Body of pancreas (tissue), 4 donors: ENCODE results near the gene PRSS12. TPM values are rescaled to one million over a fixed set of nuclear protein-coding genes. Genes with fewer than 3 reads are reported as not detected.
A peak's percentile ranks its signal among the peaks of the same experiment; 100 is the strongest.
"Not testable (repeated sequence)": the region's sequence is repeated elsewhere in the genome, so short reads cannot be mapped to it uniquely, and the experiment has no call there.

Experiments used
- ATAC-seq: fragments of 150-250 bp; one replicate; pipeline ENCODE4 v1.9.1; 2016
- DNase-seq, 4 donors: peaks; one replicate each; pipeline ENCODE4 v3.0.0-alpha.2; 2019
- H3K27ac ChIP-seq, 4 donors: fragments of 200-600 bp; sonication (generic); 1 replicate in 3 of 4; 2 replicates in 1 of 4; pipeline versions ENCODE4 v1.5.1 to v1.6.1; 2016 to 2019; ENCODE audit warnings: mild to moderate bottlenecking in 1 of 4, mixed read lengths in 1 of 4, moderate library complexity in 1 of 4
- H3K27me3 ChIP-seq, 2 donors: fragments of 200-600 bp; sonication (generic); one replicate each; pipeline ENCODE4 v1.6.0; 2016; ENCODE audit warnings: mild to moderate bottlenecking in 1 of 2
- H3K36me3 ChIP-seq, 2 donors: fragments of 200-600 bp; sonication (generic); replicated peaks in 1 of 2; 2 replicates each; pipeline ENCODE4 v1.5.1; 2016; ENCODE audit warnings: low read depth in 2 of 2; ENCODE audit not compliant: insufficient read depth in 1 of 2
- H3K4me1 ChIP-seq: fragments of 200-600 bp; sonication (generic); one replicate; pipeline ENCODE4 v1.6.0; 2016
- H3K4me3 ChIP-seq, 2 donors: fragments of 200-600 bp; sonication (generic); 1 replicate in 1 of 2; 2 replicates in 1 of 2; pipeline ENCODE4 v1.5.1; 2016 to 2019
- H3K9me3 ChIP-seq, 3 donors: fragments of 200-600 bp; sonication (generic); 1 replicate in 2 of 3; 2 replicates in 1 of 3; pipeline ENCODE4 v1.5.1; 2016
- CTCF ChIP-seq, 7 experiments: fragments of 450-650 bp in 4 of 7; fragments of 200-600 bp in 3 of 7; sonication (generic) in 3 of 7; IDR thresholded peaks; one replicate each; pipeline ENCODE4 v1.5.1; 2016 to 2019; ENCODE audit warnings: antibody characterized with exemption in 7 of 7
- POLR2A ChIP-seq, 3 donors: fragments of 450-650 bp; IDR thresholded peaks; one replicate each; pipeline ENCODE4 v1.6.1; 2016; ENCODE audit warnings: antibody characterized with exemption in 3 of 3, mild to moderate bottlenecking in 2 of 3
- WGBS, 2 donors: methylation state at CpG; one replicate each; pipeline ENCODE4 v1.1.5; 2017; 5-methylcytosine and 5-hydroxymethylcytosine counted together
- intact Hi-C: fragments of 100-400 bp; cut with DNase I; formaldehyde crosslinking; loops from one replicate; pipeline ENCODE4 v1.15.1; 2023
- total RNA-seq, 2 donors: library from RNA; depleted of rRNA; stranded (reverse); fragments of >200 nt; gene quantifications; one replicate each; pipeline ENCODE4 v1.1.0, GENCODE V29; 2016

Gene PRSS12
- total RNA-seq, 2 donors from 2014 or later = 12.2 to 15.8 TPM

- no peak for DNase-seq
- no peak overlapping the region for H3K4me3 ChIP-seq
- no peaks in the 10 kb centered on the region for H3K9me3 ChIP-seq
- TF ChIP-seq CTCF (IDR thresholded peaks at IDR 0.05) = no peak
- no peak for TF ChIP-seq POLR2A (IDR thresholded peaks at IDR 0.05)
- ATAC-seq = no peak
- intact Hi-C loops = no loop called here
- no peaks in the 10 kb centered on the region for H3K27me3 ChIP-seq
- peaks cover 8% of the 10 kb centered on the region for H3K4me1 ChIP-seq
- 73 to 83% methylated on average over 2 of the region's 2 CpGs for WGBS, 2 donors
- no peaks in the 10 kb centered on the region for H3K36me3 ChIP-seq
- H3K27ac ChIP-seq = no peak overlapping the region
These were observed 81.0 kb downstream of the PRSS12 start for GRCh38 chr4:118271788-118272187.

GRCh38 chr4:118270492-118270891 lies 82.3 kb downstream of the PRSS12 start:
- no peak overlapping the region for H3K27ac ChIP-seq
- ATAC-seq (no peak), DNase-seq (no peak)
- no peaks in the 10 kb centered on the region for H3K36me3 ChIP-seq
- intact Hi-C loops = no loop called here
- H3K9me3 ChIP-seq = no peaks in the 10 kb centered on the region
- H3K4me1 ChIP-seq = no peaks in the 10 kb centered on the region
- TF ChIP-seq POLR2A (IDR thresholded peaks at IDR 0.05) = no peak
- TF ChIP-seq CTCF (IDR thresholded peaks at IDR 0.05) = peak in 6 of 7 experiments; percentile 57 to 65 (median 60)
- 0 to 1% methylated on average over 2 of the region's 2 CpGs for WGBS, 2 donors
- no peaks in the 10 kb centered on the region for H3K27me3 ChIP-seq
- no peak overlapping the region for H3K4me3 ChIP-seq

GRCh38 chr4:118268780-118269179 lies 84.0 kb downstream of the PRSS12 start:
- Histone ChIP-seq H3K27me3 (no peaks in the 10 kb centered on the region), H3K36me3 (no peaks in the 10 kb centered on the region), H3K4me1 (no peaks in the 10 kb centered on the region), H3K27ac (no peak overlapping the region), H3K9me3 (no peaks in the 10 kb centered on the region), H3K4me3 (no peak overlapping the region)
- no peak for TF ChIP-seq POLR2A (IDR thresholded peaks at IDR 0.05)
- TF ChIP-seq CTCF (IDR thresholded peaks at IDR 0.05) = no peak
- ATAC-seq (no peak), DNase-seq (no peak)
- intact Hi-C loops = no loop called here
- WGBS, 2 donors = 58 to 65% methylated on average over 3 of the region's 3 CpGs

GRCh38 chr4:118266145-118266496 lies 86.7 kb downstream of the PRSS12 start:
- H3K4me1 ChIP-seq, H3K27me3 ChIP-seq, H3K36me3 ChIP-seq, H3K9me3 ChIP-seq, intact Hi-C loops, DNase-seq, H3K4me3 ChIP-seq, H3K27ac ChIP-seq, ATAC-seq: not testable (repeated sequence)
- 61 to 72% methylated on average over 4 of the region's 4 CpGs for WGBS, 2 donors

- Histone ChIP-seq H3K9me3 (no peaks in the 10 kb centered on the region), H3K4me3 (peak overlapping the region; percentile 40 to 56), H3K27ac (peak overlapping the region in 3 of 4 donors; percentile 53 to 68 (median 64)), H3K27me3 (no peaks in the 10 kb centered on the region), H3K36me3 (no peaks in the 10 kb centered on the region), H3K4me1 (no peaks in the 10 kb centered on the region)
- ATAC-seq (peak; percentile 88), DNase-seq (peak; percentile 53 to 68 (median 57))
- TF ChIP-seq POLR2A (IDR thresholded peaks at IDR 0.05) (peak; percentile 20 to 46 (median 41)), CTCF (IDR thresholded peaks at IDR 0.05) (no peak)
- 12 to 13% methylated on average over 42 to 45 of the region's 64 CpGs for WGBS, 2 donors
- intact Hi-C loops = no loop called here
These were observed 87.3 kb downstream of the PRSS12 start for GRCh38 chr4:118265312-118266144.
